H1 (cell line): ENCODE data around the gene GNB1L. TPM values are rescaled to one million over a fixed set of nuclear protein-coding genes. Genes with fewer than 3 reads are reported as not detected.
A peak's percentile ranks its signal among the peaks of the same experiment; 100 is the strongest.

Experiments
- CTCF ChIA-PET: fragments of 300-600 bp; sonication (Branson Sonifier 250); formaldehyde crosslinking; loops from one replicate; lab custom pipeline; 2021; ENCODE audit not compliant: partially characterized antibody; lab: Charles Lee
- POLR2A ChIA-PET: fragments of 300-600 bp; sonication (Branson Sonifier 250); formaldehyde crosslinking; loops from one replicate; lab custom pipeline; 2021; ENCODE audit warnings: inconsistent platforms; ENCODE audit not compliant: partially characterized antibody; lab: Charles Lee
- DNase-seq, 2 experiments: peaks; one replicate each; pipeline versions ENCODE4 v3.0.0 to v3.0.0-alpha.2; 2010 to 2022; ENCODE audit warnings: low spot score in 2 of 2, low read depth in 1 of 2, mixed read lengths in 1 of 2
- FAIRE-seq: peaks from 2 replicates; lab custom pipeline; 2011; peaks lifted over from hg19 to GRCh38; lab: Jason Lieb, UNC
- H2AFZ ChIP-seq: 2 replicates; pipeline ENCODE4 v1.8.1; 2012; ENCODE audit warnings: low read length, inconsistent platforms
- H2AK5ac ChIP-seq: 2 replicates; pipeline ENCODE4 v1.6.1; 2013; ENCODE audit warnings: low read depth, low read length
- H2BK120ac ChIP-seq: replicated peaks from 2 replicates; pipeline ENCODE3; 2013; ENCODE audit warnings: low read depth, low read length, inconsistent platforms
- H2BK12ac ChIP-seq: 2 replicates; pipeline ENCODE4 v1.6.1; 2013; ENCODE audit warnings: low read depth, low read length
- H2BK15ac ChIP-seq: 2 replicates; pipeline ENCODE4 v1.6.1; 2013; ENCODE audit warnings: low read length
- H2BK20ac ChIP-seq: 2 replicates; pipeline ENCODE4 v1.6.1; 2013; ENCODE audit warnings: low read length
- H2BK5ac ChIP-seq: 2 replicates; pipeline ENCODE4 v1.6.1; 2013; ENCODE audit warnings: low read depth, low read length
- H3K14ac ChIP-seq: 2 replicates; pipeline ENCODE4 v1.6.1; 2013; ENCODE audit warnings: inconsistent platforms; ENCODE audit not compliant: insufficient read length
- H3K18ac ChIP-seq: 2 replicates; pipeline ENCODE4 v1.6.1; 2013; ENCODE audit warnings: low read length; ENCODE audit errors: extremely low read depth
- H3K23ac ChIP-seq: 2 replicates; pipeline ENCODE4 v1.6.1; 2013; ENCODE audit warnings: inconsistent platforms; ENCODE audit not compliant: insufficient read length
- H3K23me2 ChIP-seq: 2 replicates; pipeline ENCODE4 v1.6.1; 2013; ENCODE audit warnings: low read depth, low read length
- H3K27ac ChIP-seq: 2 replicates; pipeline ENCODE4 v1.6.1; 2011; ENCODE audit warnings: low read depth, low read length, inconsistent platforms
- H3K27me3 ChIP-seq, 4 experiments: replicated peaks in 1 of 4; 1 replicate in 1 of 4; 2 replicates in 3 of 4; pipeline versions ENCODE4 v1.6.1 to v1.8.1; 2011 to 2013; ENCODE audit warnings: low read length in 3 of 4, mild to moderate bottlenecking in 3 of 4, inconsistent platforms in 2 of 4, mixed read lengths in 2 of 4, moderate library complexity in 1 of 4; ENCODE audit not compliant: control insufficient read depth in 3 of 4, insufficient read depth in 3 of 4; ENCODE audit errors: extremely low read depth in 1 of 4
- H3K36me3 ChIP-seq, 4 experiments: 2 replicates each; pipeline versions ENCODE4 v1.6.1 to v1.8.1; 2011 to 2013; ENCODE audit warnings: mild to moderate bottlenecking in 4 of 4, low read length in 3 of 4, moderate library complexity in 2 of 4, control low read depth in 1 of 4, inconsistent platforms in 1 of 4; ENCODE audit not compliant: insufficient read depth in 4 of 4, control insufficient read depth in 2 of 4
- H3K4ac ChIP-seq: replicated peaks from 2 replicates; pipeline ENCODE3; 2013; ENCODE audit warnings: low read length, low read depth, mixed read lengths, inconsistent platforms; ENCODE audit not compliant: insufficient read length
- H3K4me1 ChIP-seq, 4 experiments: replicated peaks in 1 of 4; 1 replicate in 1 of 4; 2 replicates in 3 of 4; pipeline versions ENCODE4 v1.6.1 to v1.8.1; 2011 to 2013; ENCODE audit warnings: low read length in 3 of 4, inconsistent platforms in 2 of 4, mixed read lengths in 1 of 4; ENCODE audit not compliant: insufficient read depth in 4 of 4, control insufficient read depth in 3 of 4
- H3K4me2 ChIP-seq, 2 experiments: 2 replicates each; pipeline versions ENCODE4 v1.6.1 to v1.8.1; 2011 to 2013; ENCODE audit warnings: low read depth in 2 of 2, low read length in 2 of 2, control low read depth in 1 of 2, inconsistent platforms in 1 of 2, mild to moderate bottlenecking in 1 of 2; ENCODE audit not compliant: insufficient read depth in 1 of 2
- H3K4me3 ChIP-seq, 4 experiments: fragments of 200-600, 300-600 bp in 1 of 4; sonication (generic), shearing (Covaris generic), sonication (Bioruptor Twin) in 1 of 4; 2 replicates each; pipeline versions ENCODE4 v1.5.1 to v1.8.1; 2011 to 2016; ENCODE audit warnings: low read length in 4 of 4, low read depth in 3 of 4, control low read depth in 2 of 4, inconsistent platforms in 2 of 4, mild to moderate bottlenecking in 2 of 4, mixed read lengths in 1 of 4, moderate library complexity in 1 of 4; ENCODE audit not compliant: insufficient read depth in 2 of 4; ENCODE audit errors: extremely low read depth in 1 of 4
- H3K56ac ChIP-seq: replicated peaks from 2 replicates; pipeline ENCODE3; 2013; ENCODE audit warnings: low read depth, mild to moderate bottlenecking, mixed read lengths, low read length, inconsistent platforms; ENCODE audit not compliant: insufficient read length
- H3K79me1 ChIP-seq: 2 replicates; pipeline ENCODE4 v1.6.1; 2013; ENCODE audit warnings: low read depth, low read length, control low read depth
- H3K79me2 ChIP-seq, 2 experiments: 2 replicates each; pipeline versions ENCODE4 v1.6.1 to v1.8.1; 2012 to 2013; ENCODE audit warnings: low read length in 2 of 2, mild to moderate bottlenecking in 2 of 2, inconsistent platforms in 1 of 2; ENCODE audit not compliant: insufficient read depth in 2 of 2, control insufficient read depth in 1 of 2
- H3K9ac ChIP-seq, 4 experiments: replicated peaks in 1 of 4; 1 replicate in 1 of 4; 2 replicates in 3 of 4; pipeline versions ENCODE4 v1.6.1 to v1.8.1; 2011 to 2013; ENCODE audit warnings: low read depth in 3 of 4, low read length in 3 of 4, control low read depth in 2 of 4, mild to moderate bottlenecking in 2 of 4, moderate library complexity in 2 of 4, inconsistent platforms in 1 of 4; ENCODE audit errors: extremely low read depth in 1 of 4
- H3K9me3 ChIP-seq, 2 experiments: 2 replicates each; pipeline versions ENCODE4 v1.6.1 to v1.8.1; 2012 to 2013; ENCODE audit warnings: mild to moderate bottlenecking in 2 of 2, moderate library complexity in 2 of 2, control low read depth in 1 of 2, inconsistent platforms in 1 of 2, low read depth in 1 of 2, low read length in 1 of 2, mixed read lengths in 1 of 2; ENCODE audit not compliant: insufficient read depth in 2 of 2
- H4K20me1 ChIP-seq, 2 experiments: replicated peaks in 1 of 2; 2 replicates each; pipeline versions ENCODE3 to v1.8.1; 2011 to 2013; ENCODE audit warnings: inconsistent platforms in 2 of 2, low read length in 2 of 2, mild to moderate bottlenecking in 1 of 2; ENCODE audit not compliant: insufficient read depth in 2 of 2, control insufficient read depth in 1 of 2
- H4K5ac ChIP-seq: 2 replicates; pipeline ENCODE4 v1.6.1; 2013; ENCODE audit warnings: low read length, low read depth, mixed read lengths, inconsistent platforms; ENCODE audit not compliant: insufficient read length
- H4K8ac ChIP-seq: 2 replicates; pipeline ENCODE4 v1.8.0; 2013; ENCODE audit warnings: mild to moderate bottlenecking, moderate library complexity, low read length, inconsistent platforms; ENCODE audit not compliant: insufficient read depth; ENCODE audit errors: extremely low read depth
- H4K91ac ChIP-seq: replicated peaks from 2 replicates; pipeline ENCODE3; 2013; ENCODE audit warnings: low read length, mixed read lengths, inconsistent platforms; ENCODE audit not compliant: insufficient read length
- ASH2L ChIP-seq: fragments of 200-600, 300-600 bp; sonication (generic); IDR thresholded peaks from one replicate; pipeline ENCODE4 v1.7.1; 2017; ENCODE audit warnings: low read length
- ATF2 ChIP-seq: IDR thresholded peaks from 2 replicates; pipeline ENCODE4 v1.6.1; 2012; ENCODE audit warnings: low read length, inconsistent platforms
- CEBPB ChIP-seq: IDR thresholded peaks from 2 replicates; pipeline ENCODE4 v1.6.1; 2012; ENCODE audit warnings: low read depth, low read length
- CREB1 ChIP-seq: IDR thresholded peaks from 2 replicates; pipeline ENCODE4 v1.6.1; 2012; ENCODE audit warnings: inconsistent platforms
- GTF2F1 ChIP-seq: IDR thresholded peaks from 2 replicates; pipeline ENCODE4 v1.6.1; 2012; ENCODE audit warnings: low read depth, low read length, improper control_type of control experiment, borderline replicate concordance
- HDAC2 ChIP-seq, 2 experiments: fragments of 300-600 bp in 1 of 2; sonication (generic) in 1 of 2; IDR thresholded peaks; 2 replicates each; pipeline ENCODE4 v1.6.1; 2011 to 2012; ENCODE audit warnings: low read depth in 2 of 2, low read length in 2 of 2, mild to moderate bottlenecking in 2 of 2, moderate library complexity in 2 of 2, borderline replicate concordance in 1 of 2, inconsistent platforms in 1 of 2
- KDM5A ChIP-seq: fragments of 200-600 bp; IDR thresholded peaks from 2 replicates; pipeline ENCODE4 v1.7.1; 2012; ENCODE audit warnings: mild to moderate bottlenecking, low read length, inconsistent platforms, mixed read lengths
- POU5F1 ChIP-seq: IDR thresholded peaks from 2 replicates; pipeline ENCODE4 v1.6.1; 2011; ENCODE audit warnings: low read depth, mild to moderate bottlenecking, low read length, moderate library complexity
- SP1 ChIP-seq: IDR thresholded peaks from 2 replicates; pipeline ENCODE4 v1.6.1; 2011; ENCODE audit warnings: low read depth, low read length
- YY1 ChIP-seq: IDR thresholded peaks from 2 replicates; pipeline ENCODE4 v1.6.1; 2011; ENCODE audit warnings: low read depth, mild to moderate bottlenecking, low read length
- WGBS, 2 experiments: shearing (Covaris generic) in 1 of 2; methylation state at CpG; one replicate each; pipeline versions ENCODE4 v1.1.6 to v1.1.7; 2013 to 2015; ENCODE audit warnings: low lambda C conversion rate in 2 of 2, mixed read lengths in 2 of 2, inconsistent platforms in 1 of 2, low coverage in 1 of 2, missing lambda C conversion rate in 1 of 2; ENCODE audit not compliant: insufficient replicate concordance in 2 of 2, insufficient coverage in 1 of 2, insufficient read length in 1 of 2; ENCODE audit errors: extremely low coverage in 1 of 2, missing lambda C conversion rate in 1 of 2; 5-methylcytosine and 5-hydroxymethylcytosine counted together
- polyA plus RNA-seq, 7 experiments: library from polyadenylated mRNA; depleted of rRNA in 3 of 7; stranded (reverse) in 5 of 7; unstranded in 2 of 7; fragments of >200 nt in 5 of 7; fragments of 200-250 nt in 2 of 7; gene quantifications; 1 replicate in 5 of 7; 2 replicates in 1 of 7; 4 replicates in 1 of 7; pipeline versions ENCODE4 v1.2.1 to v1.2.3, GENCODE V29; 2011 to 2013; ENCODE audit warnings: missing spikeins in 2 of 7, mixed read lengths in 2 of 7
- total RNA-seq: library from RNA; stranded (reverse); fragmentation: NEBNext Ultra II Directional; extraction: Animal tissue kit (Norgen Biotek cat#: 25700); gene quantifications from 2 replicates; pipeline ENCODE4 v1.2.1, GENCODE V29; 2021

GNB1L gene
- total and polyA plus RNA-seq, 2 of the 8 experiments (the other 6 are each of a cell fraction or from before 2014, with no cell fraction given) = 14.0 to 15.6 TPM

- no peak overlapping the region for H3K27ac ChIP-seq
- no peaks in the 10 kb centered on the region for H3K36me3 ChIP-seq
- H3K4me1 ChIP-seq = peaks cover 7 to 20% (median 18%) of the 10 kb centered on the region in 4 experiments
- no peak overlapping the region for H3K4me2 ChIP-seq
- WGBS, 2 experiments = 90% methylated on average over 17 of the region's 20 CpGs; no CpG with 5 or more reads in 1 of the 2 experiments
- no peak overlapping the region for H3K9ac ChIP-seq
- H2BK15ac ChIP-seq = peak overlapping the region; percentile 83; the same call in 1 of the 2 replicates
- peaks cover 0 to 2% (median 0%) of the 10 kb centered on the region in 4 experiments; a peak in 4 of 7 replicates for H3K27me3 ChIP-seq
- ChIA-PET POLR2A (interaction anchor here (0.7 to 1.4 kb wide), 4 partner anchors 10 to 190 kb away, joined by 3 read pairs; no protein-coding TSS in a partner anchor), CTCF (interaction anchor here (0.7 to 9.5 kb wide), 17 partner anchors 10 to 211 kb away, joined by 3 to 69 read pairs (median 4); no protein-coding TSS in a partner anchor)
- H4K91ac ChIP-seq = peak overlapping the region; percentile 98
- no peak overlapping the region for H3K4me3 ChIP-seq
- no peak overlapping the region for H3K23ac ChIP-seq
- no peak overlapping the region for H3K56ac ChIP-seq
- H2BK120ac ChIP-seq = peak overlapping the region; percentile 4
- H4K8ac ChIP-seq = no peak overlapping the region; the same call in 1 of the 2 replicates
- no peaks in the 10 kb centered on the region for H4K20me1 ChIP-seq
- no peaks in the 10 kb centered on the region for H3K9me3 ChIP-seq
- H3K14ac ChIP-seq = no peak overlapping the region
- H3K23me2 ChIP-seq = no peaks in the 10 kb centered on the region
- H2BK12ac ChIP-seq = peak overlapping the region; percentile 93
- H2AK5ac ChIP-seq = peak overlapping the region; percentile 56; the same call in 1 of the 2 replicates
- H3K79me2 ChIP-seq = no peaks in the 10 kb centered on the region
- H2AFZ ChIP-seq = no peak overlapping the region
- FAIRE-seq (no peak), DNase-seq (no peak)
- H2BK20ac ChIP-seq = peak overlapping the region; percentile 91; the same call in 1 of the 2 replicates
- H4K5ac ChIP-seq = no peak overlapping the region
- H2BK5ac ChIP-seq = peak overlapping the region; percentile 45; the same call in 1 of the 2 replicates
- 0 out of 2 replicates have a peak overlapping the region, but pooled peaks have one; percentile 9 for H3K18ac ChIP-seq
- no peaks in the 10 kb centered on the region for H3K79me1 ChIP-seq
- H3K4ac ChIP-seq = peak overlapping the region; percentile 93
- TF ChIP-seq CREB1 = no peak
- TF ChIP-seq ASH2L = no peak
- TF ChIP-seq CEBPB = no peak
- no peak for TF ChIP-seq KDM5A
- TF ChIP-seq POU5F1 = no peak
- no peak for TF ChIP-seq SP1
- no peak for TF ChIP-seq GTF2F1
- TF ChIP-seq ATF2 = no peak
- TF ChIP-seq HDAC2 (IDR thresholded peaks at IDR 0.05; ENCODE audit: borderline replicate concordance in 1 of 2, low read depth in 2 of 2, low read length in 2 of 2) = no peak
- TF ChIP-seq YY1 = no peak
Observed at GRCh38 chr22:19890502-19891316, 36.0 kb upstream of the GNB1L start.
